ENCODE measurements around the gene CCDC102B. TPM values are rescaled to one million over a fixed set of nuclear protein-coding genes. Genes with fewer than 3 reads are reported as not detected.

Gene CCDC102B
- total RNA-seq, 6 experiments from 2014 or later, result 0.86 to 1.7 (median 1.2) TPM

GRCh38 chr18:68840554-68841263, 42.8 kb downstream of the CCDC102B start:
- no peaks in the 10 kb centered on the region for H3K36me3 ChIP-seq
- peak; percentile 32 to 83 (median 48) for ATAC-seq
- intact Hi-C loops (cut with DNase I), result no loop called here
- H3K9me3 ChIP-seq, result no peaks in the 10 kb centered on the region
- WGBS (ENCODE audit: insufficient coverage, low coverage, low lambda C conversion rate, missing lambda C conversion rate), result 41% methylated on average over 7 of the region's 7 CpGs
- H3K4me3 ChIP-seq, result no peak overlapping the region
- no peaks in the 10 kb centered on the region for H3K27me3 ChIP-seq
- TF ChIP-seq POLR2A (IDR thresholded peaks at IDR 0.05), result no peak
- no peak for TF ChIP-seq CTCF (IDR thresholded peaks at IDR 0.05)
- H3K27ac ChIP-seq, result no peak overlapping the region
- no peak for DNase-seq
- no peaks in the 10 kb centered on the region for H3K4me1 ChIP-seq

- H3K27ac ChIP-seq, result no peak overlapping the region
- ATAC-seq (no peak), DNase-seq (no peak)
- TF ChIP-seq CTCF (IDR thresholded peaks at IDR 0.05), result no peak
- TF ChIP-seq POLR2A (IDR thresholded peaks at IDR 0.05), result no peak
- H3K4me1 ChIP-seq, result no peaks in the 10 kb centered on the region
- H3K9me3 ChIP-seq, result no peaks in the 10 kb centered on the region
- H3K27me3 ChIP-seq, result no peaks in the 10 kb centered on the region
- intact Hi-C loops (cut with DNase I), result no loop called here
- H3K4me3 ChIP-seq, result no peak overlapping the region
- H3K36me3 ChIP-seq, result no peaks in the 10 kb centered on the region
These were observed 43.4 kb downstream of the CCDC102B start for GRCh38 chr18:68841301-68841700.

- TF ChIP-seq POLR2A (IDR thresholded peaks at IDR 0.05) (no peak), CTCF (IDR thresholded peaks at IDR 0.05) (no peak)
- WGBS (ENCODE audit: insufficient coverage, low coverage, low lambda C conversion rate, missing lambda C conversion rate), result 68% methylated on average over 2 of the region's 2 CpGs
- H3K4me1 ChIP-seq, result no peaks in the 10 kb centered on the region
- H3K4me3 ChIP-seq, result no peak overlapping the region
- no peaks in the 10 kb centered on the region for H3K9me3 ChIP-seq
- H3K27ac ChIP-seq, result no peak overlapping the region
- no peaks in the 10 kb centered on the region for H3K27me3 ChIP-seq
- intact Hi-C loops (cut with DNase I), result no loop called here
- DNase-seq (no peak), ATAC-seq (no peak)
- H3K36me3 ChIP-seq, result no peaks in the 10 kb centered on the region
These were observed 45.1 kb downstream of the CCDC102B start for GRCh38 chr18:68842951-68843350.

GRCh38 chr18:68843473-68844089, 45.7 kb downstream of the CCDC102B start:
- intact Hi-C loops (cut with DNase I), result no loop called here
- WGBS (ENCODE audit: insufficient coverage, low coverage, low lambda C conversion rate, missing lambda C conversion rate), result 32% methylated on average over 2 of the region's 2 CpGs
- H3K27me3 ChIP-seq, result no peaks in the 10 kb centered on the region

More at GRCh38 chr18:68843473-68844089, 45.7 kb downstream of the CCDC102B start:
- ATAC-seq, result no peak
- no peak overlapping the region for H3K27ac ChIP-seq
- H3K9me3 ChIP-seq, result no peaks in the 10 kb centered on the region
- peak in 2 of 4 donors; percentile 5 to 13 for TF ChIP-seq CTCF (IDR thresholded peaks at IDR 0.05)
- TF ChIP-seq POLR2A (IDR thresholded peaks at IDR 0.05), result no peak
- H3K4me1 ChIP-seq, result no peaks in the 10 kb centered on the region
- H3K36me3 ChIP-seq, result no peaks in the 10 kb centered on the region
- H3K4me3 ChIP-seq, result no peak overlapping the region
- DNase-seq, result no peak

All from right lobe of liver (tissue), 6 donors.